Nucleus accumbens (tissue), 56 donors: ENCODE data around the gene UGT2B17.
"Not testable (repeated sequence)": the region's sequence is repeated elsewhere in the genome, so short reads cannot be mapped to it uniquely, and the experiment has no call there.

Source experiments
- DNase-seq, 56 donors: peaks; one replicate each; lab custom pipeline; 2025; lab: John Stamatoyannopoulos, UW

UGT2B17 gene

DNA sequence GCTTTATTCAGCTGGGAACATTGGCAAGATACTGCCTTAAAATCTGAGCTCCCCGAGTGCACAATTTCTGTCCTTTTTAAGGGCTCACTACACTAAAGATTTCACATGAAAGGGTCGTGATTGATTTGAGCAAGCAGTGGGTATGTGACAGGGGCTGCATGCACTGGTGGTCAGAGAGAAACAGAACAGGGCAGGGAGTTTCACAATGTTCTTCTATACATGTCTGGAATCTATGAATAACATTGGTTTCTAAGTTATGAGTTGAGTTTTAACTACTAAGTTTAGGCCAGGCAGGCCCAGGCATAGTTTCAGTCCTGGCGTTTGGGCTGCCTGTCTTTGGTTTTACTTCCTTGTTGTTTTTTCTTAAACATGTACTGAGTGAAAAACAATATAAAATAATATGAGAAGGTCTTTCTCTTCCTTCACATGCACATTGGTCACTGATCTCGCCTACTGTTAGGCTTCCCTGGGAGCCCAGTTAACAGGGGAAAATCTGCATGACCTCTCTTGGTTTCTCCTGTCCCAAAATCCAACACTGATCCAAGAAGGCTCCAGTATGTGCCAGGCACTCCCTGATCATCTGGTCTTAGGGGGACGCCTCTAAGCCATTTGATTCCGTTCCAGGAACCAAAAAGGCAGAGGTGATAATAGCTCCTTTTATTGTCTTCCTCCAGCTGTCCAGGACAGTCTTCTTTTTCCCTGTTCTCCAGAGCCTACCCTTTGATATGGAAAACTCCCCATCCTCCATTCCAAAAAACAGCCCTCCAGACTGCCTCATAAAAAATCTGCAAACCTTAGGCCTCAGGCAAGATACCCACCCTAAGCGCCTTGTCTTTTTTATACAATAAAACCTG, at the start of gene UGT2B17:
Gene UGT2B17 (minus strand): TSS at position 51 of the 854 bp plus-strand sequence. CDS start 7,838 bp downstream, outside the sequence.
- no peak for DNase-seq

DNA sequence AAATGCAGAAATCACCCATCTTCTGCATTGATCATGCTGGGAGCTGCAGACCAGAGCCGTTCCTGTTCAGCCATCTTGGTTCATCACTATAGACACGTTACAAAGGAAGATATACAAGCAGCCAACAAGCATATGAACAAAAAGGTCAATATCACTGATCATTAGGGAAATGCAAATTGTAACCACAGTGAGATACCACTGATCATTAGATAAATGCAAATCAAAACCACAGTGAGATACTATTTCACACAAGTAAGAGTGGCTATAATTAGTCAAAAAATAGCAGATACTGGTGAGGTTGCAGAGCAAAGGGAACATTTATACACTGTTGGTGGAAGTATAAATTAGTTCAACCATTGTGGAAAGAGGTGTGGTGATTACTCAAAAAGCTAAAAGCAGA, 46.6 kb upstream of the UGT2B17 start:
- DNase-seq = not testable (repeated sequence)

DNA sequence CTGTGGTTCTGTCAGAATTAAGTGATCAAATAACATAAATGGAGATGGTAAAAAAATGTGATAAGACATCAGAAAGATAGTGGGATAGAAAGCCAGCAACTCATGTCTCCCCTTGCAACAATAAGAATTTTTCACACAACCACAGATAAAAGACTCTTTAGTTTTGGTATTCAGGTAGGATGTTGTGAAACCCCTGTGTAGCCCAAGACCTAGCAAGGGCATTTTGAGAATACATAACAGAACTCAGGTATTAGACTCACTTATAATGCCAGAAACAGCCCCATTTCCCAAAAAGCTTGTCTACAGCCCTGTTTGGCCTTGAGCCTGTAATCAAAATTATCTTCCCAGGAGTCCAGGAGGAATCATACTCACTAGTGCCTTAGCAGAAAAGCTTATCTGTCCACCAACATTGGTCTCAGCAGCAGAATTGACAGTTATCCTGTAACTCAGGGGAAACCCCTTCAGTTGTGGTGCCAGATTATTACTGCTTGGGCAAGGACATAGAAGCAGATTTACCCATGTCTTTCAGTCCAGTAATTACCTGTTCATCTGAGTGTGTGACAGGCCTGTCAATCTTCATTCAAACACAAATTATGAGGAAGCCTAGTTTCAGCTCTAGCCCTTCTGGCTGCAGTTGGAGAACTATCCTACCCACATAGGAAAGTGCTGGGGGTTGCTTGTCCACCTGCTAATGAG, 41.0 kb upstream of the UGT2B17 start:
- no peak for DNase-seq

DNA sequence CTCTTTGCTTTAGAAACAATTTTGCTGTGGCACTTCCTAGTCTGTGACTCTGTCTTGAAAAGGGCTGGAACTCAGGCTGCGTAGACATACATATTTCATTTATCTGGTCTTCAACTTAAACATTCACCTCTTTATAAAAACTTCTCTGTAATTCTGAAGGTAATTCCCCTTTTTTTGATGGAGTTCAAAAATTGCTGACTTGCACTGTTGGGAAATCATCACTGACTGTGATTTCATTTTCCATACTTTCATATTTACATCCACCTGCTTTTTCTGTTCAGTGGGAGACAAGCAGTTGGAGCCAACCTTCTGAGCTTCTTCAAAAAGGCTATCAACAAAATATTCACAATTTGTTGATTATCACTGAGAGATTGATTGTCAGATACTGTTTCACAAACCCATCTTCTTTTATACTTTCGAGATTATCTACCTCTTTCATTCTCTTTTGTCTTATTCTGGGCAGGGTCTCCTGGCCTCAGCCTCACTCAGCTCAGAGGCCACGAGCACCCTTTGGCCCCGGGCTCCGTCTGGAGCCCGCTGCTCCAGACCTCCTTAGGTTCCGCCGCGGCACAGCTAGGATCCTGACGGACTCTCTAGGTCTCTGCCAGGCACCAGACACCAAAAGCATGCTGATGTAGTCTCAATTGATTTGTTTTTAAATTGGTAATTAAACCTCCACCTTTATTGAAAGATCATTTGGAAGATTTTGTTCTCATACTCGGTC, 39.7 kb upstream of the UGT2B17 start:
- no peak for DNase-seq

DNA sequence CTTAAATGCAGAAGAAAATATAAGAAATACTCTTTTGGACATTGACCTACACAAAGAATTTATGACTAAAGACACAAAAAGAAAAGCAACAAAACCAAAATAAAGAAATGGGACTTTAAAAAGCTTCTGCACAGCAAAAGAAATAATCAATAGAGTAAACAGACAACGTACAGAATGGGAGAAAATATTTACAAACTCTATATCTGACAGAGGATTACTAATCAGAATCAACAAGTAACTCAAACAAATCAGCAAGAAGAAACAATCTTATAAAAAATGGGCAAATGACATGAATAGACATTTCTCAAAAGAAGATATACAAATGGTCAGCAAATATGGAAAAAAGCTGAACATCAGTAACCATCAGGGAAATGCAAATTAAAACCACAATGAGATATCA, 37.6 kb upstream of the UGT2B17 start:
- DNase-seq = no peak

GRCh38 chr4:68606240-68606639, 30.1 kb upstream of the UGT2B17 start:
- DNase-seq = no peak

DNA sequence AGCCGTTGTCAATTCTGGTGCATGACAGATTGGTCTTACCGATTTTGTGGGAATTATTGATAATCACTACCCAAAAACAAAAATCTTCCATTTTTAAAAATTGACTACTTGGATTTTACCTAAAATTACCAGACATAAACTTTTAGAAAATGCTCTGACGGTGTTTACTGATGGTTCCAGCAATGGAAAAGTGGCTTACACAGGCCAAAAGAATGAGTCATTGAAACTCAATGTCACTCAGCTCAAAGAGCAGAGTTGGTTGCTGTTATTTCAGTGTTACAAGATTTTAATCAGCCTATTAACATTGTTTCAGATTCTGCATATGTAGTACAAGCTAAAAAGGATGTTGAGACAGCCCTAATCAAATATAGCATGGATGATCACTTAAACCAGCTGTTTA, 23.0 kb upstream of the UGT2B17 start:
- no peak for DNase-seq

DNA sequence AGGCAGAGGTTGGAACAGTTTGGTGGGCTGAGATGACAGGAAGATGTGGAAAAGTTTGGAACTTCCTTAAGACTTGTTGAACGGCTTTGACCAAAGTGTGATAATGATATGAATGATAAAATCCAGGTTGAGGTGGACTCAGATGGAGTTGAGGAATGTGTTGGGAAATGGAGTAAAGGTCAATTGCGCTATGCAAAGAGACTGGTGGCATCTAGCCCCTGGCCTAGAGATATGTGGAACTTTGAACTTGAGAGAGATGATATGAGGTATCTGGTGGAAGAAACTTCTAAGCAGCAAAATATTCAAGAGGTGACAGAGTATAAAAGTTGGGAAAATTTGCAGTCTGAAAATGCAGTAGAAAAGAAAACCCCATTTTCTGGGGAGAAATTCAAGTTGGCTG, 21.4 kb upstream of the UGT2B17 start:
- DNase-seq = no peak

- DNase-seq = no peak
Measured at GRCh38 chr4:68594678-68595077, 18.6 kb upstream of the UGT2B17 start.

DNA sequence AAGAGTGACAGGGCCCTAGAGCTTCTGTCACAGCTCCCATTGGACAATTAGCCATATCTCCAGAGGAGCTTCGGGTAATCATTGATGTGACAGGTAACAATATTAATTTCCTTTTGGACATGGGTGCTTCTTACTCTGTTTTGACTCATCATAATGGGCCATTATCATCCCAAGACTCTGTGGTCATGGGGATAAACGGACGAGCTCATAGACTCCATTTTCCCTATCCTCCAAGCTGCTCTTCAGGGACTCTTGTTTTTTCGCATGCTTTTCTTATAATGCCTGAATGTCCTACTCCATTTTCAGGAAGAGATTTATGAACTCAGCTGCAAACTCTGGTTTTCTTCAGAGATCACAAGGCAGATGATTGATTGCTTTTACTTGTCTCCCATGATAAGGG, 17.0 kb upstream of the UGT2B17 start:
- DNase-seq = no peak

DNA sequence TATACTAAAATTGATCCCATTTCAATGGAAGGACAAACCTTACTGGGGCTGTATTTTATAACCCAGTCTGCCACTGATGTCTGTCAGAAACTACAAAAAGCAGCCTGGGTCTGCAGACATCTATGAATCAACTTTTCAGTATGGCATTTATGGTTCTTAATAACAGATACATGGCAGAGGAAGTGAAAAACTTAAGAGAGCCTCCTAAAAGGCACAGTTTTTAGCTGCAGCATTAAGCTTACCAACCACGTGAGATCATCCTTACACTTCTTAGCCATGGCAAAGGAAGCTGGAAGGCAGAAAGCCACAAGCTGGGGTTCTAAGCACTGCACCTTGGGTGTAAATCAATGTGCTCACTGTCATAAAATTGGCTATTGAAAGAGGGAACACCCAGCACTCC, 16.6 kb upstream of the UGT2B17 start:
- DNase-seq = no peak

DNA sequence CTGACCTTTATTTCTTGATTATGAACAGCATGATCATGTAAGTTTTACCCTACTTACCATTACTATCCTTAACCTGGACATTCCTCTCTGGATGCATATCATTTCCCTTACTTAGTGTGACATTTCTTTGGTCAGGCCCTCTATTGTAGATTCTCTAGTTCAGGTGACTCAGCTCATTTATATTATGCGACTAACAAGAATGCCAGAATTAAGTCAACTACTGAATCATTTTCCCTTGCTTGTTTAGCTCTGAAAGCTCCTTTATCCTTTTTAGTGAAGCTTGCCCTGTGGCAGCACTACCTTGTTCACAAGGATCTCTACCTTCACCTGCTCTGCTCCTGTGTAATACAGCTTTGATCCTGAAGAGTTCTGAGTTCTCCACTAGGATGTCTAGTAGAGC, 15.1 kb upstream of the UGT2B17 start:
- DNase-seq = no peak

DNA sequence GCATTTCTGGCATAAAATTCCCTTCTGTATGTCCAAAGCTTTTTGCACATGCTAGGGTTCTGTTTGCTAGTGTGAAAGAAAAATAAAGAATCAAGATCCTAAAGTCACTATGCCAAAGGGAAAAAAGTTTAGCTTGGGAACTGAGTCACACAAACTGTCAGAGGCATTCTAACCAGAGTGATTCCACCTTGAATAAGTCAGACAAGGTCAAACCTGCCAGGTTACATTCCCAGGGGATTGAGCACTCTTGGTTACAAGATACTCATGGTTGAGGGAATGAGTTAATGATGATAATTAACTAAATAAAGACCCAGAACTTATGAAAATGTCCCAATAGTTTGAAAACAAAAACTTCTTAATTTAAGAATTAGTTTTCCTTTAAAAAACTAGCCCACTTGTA, 13.7 kb upstream of the UGT2B17 start:
- no peak for DNase-seq

DNA sequence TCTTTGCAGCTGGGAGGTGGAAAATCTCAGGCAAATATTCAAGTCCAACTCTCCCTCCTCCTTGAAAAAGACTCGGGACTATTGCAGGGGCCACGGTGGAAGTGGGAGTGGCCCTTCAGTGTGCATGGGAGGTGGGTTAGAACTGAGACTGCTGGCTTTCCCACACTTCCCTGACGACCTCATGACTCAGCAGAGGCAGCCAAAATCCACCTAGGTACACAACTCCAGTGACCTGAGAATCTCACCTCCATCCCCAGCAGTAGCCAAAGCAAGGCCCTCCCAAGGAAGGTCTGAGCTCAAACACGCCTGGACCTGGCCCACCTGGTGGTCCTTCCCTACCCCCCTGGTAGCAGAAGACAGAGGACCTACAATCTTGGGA, 6.2 kb upstream of the UGT2B17 start:
- DNase-seq = no peak

- no peak for DNase-seq
Measured at GRCh38 chr4:68581383-68582338, 5.5 kb upstream of the UGT2B17 start.

DNA sequence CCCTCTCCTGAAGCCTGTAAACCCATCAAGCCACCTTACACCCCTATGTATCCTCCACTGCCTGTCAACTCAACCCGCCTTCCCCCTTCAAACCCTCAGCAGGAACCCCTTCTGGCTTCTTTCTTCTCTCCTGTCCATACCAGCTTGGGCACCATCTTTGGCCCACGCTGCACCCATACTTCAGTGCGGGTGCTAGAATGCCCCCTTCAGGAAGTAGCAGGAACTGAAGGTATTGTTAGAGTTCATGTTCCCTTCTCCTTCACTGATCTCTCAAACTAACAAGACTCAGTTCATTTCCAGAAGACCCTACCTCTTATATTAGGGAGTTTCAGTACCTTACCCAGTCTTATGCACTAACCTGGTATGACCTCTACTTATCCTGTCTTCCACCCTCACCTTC, 1.5 kb upstream of the UGT2B17 start:
- no peak for DNase-seq

DNA sequence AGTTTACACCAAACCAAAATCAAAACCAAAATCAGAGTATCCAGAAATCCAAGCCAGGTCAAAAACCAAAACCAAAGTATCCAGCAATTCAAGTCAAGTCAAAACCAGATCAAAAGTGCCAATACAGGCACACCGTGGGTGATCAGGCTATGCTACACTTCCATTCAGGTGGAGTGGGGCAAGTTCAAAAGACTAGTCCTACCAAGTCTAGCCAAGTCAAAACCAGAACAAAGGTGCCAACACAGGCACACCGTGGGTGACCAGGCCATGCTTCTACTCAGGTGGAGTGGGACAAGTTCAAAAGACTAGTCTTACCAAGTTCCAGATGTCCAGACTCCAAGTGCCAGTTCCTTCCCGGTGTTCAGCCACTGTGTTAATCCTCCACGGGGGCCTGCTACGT, 486 bp downstream of the UGT2B17 start:
- not testable (repeated sequence) for DNase-seq

DNA sequence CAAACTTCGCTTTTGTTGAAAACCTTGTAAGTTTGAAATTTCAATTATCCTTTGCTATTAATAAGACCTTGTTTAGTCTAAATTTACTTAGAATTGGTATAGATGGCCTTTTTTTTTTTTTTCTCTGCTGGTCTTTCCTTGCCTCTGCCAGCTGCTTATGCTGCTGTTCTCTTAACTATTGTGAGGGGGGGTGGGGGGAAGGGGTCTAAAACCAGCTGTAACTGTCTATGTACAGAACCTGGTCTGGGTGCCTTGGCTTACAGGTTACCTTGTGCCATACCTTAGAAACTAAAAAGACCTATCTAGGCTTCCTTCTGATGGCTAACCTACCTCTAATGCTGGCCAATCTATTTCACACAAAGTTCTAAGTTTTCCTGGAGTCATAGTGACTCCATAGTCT, 1.0 kb downstream of the UGT2B17 start:
- DNase-seq = no peak

GRCh38 chr4:68572653-68573170, 3.4 kb downstream of the UGT2B17 start:
- no peak for DNase-seq

GRCh38 chr4:68570122-68570507, 6.0 kb downstream of the UGT2B17 start:
- no peak for DNase-seq
